HG03378 (cell line): Measurements from ENCODE around the gene FABP7.
"Not testable (repeated sequence)": the region's sequence is repeated elsewhere in the genome, so short reads cannot be mapped to it uniquely, and the experiment has no call there.

ENCODE experiments used
- ATAC-seq: cut with Tn5 transposase; IDR thresholded peaks from one replicate; pipeline ENCODE4 v1.9.1; 2021; ENCODE audit warnings: mild to moderate bottlenecking, moderate library complexity; ENCODE audit not compliant: unreplicated experiment

Gene FABP7

DNA sequence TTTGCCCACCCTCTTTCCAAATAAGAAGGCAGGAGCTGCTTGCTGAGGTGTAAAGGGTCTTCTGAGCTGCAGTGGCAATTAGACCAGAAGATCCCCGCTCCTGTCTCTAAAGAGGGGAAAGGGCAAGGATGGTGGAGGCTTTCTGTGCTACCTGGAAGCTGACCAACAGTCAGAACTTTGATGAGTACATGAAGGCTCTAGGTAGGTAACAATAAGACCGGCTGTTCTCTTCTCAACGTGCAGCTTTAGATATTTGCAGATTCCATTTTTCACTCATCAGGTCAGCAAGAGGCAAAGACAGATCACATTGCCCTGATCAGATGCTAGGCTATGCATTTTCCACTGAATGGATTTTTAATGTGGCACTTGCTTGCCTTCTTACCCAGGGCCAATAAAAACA is at the start of gene FABP7:
TSS of gene FABP7 (plus strand) at position 50 of the 400 bp plus-strand sequence. CDS start at position 129, 79 bp downstream.
- no peak for ATAC-seq

DNA sequence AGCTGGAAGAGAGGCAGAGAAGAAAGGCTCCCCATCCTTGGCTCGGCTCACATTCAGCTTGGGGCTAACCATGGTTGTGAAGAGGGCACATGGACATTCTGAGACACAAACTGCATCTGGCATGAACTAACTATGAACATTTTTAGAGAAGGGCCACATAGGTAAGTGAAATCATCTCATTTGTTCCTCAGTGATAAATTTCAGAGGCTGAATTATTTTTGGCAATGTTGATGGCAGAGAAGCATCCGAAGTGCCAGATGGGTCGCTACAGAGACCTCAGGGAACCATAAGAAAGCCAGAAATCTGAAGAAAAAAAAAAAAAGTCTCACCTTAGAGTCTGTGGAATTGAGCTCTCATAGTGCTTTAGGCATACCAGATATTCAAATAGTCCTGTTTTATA is 49.2 kb upstream of the FABP7 start:
- ATAC-seq: no peak

DNA sequence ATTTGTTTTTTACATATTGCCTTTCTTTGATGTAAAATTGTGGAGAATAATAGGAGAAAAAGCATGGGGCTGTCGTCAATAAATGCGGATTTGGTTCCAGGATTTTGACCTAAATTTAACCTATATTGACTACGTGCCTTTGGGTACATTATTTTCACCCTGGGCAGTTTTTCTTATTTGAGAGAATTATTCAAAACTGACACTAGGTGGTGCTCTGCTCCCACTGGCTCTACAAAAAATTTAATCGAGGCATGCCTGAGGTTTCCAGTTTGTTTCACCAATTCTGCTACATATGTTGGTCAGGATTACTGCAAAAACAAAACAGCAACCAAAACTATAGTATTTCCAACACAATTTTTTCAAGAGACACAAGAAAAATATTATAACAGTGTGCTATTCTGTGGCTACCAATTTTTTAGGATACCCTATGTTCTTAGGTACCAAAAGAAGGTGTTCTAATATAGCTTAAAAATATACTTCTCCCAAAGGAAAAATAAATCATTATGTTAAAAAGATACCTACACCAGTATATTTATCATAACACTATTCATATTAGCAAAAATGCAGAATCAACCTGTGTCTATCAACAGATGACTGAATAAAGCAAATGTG is 48.6 kb upstream of the FABP7 start:
- peak; percentile 48 for ATAC-seq

DNA sequence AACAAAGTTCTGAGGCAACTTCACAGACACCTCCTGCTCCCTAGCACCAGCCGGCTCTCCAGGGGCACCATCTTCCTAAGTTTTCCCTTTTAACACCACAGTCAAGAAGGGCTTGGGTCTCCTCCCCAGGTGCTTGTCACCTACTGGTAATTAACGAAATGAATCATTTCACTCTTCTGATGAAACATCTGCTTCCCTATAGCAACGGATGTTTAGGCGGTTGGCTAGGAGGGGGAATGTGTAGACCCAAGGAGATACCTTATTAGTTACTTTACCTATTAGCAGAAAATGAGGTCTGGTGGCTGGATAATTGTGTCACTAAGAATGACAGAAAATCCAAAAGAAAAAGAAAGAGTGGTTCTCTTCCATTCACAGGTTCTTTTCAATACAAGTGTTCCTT is 46.3 kb upstream of the FABP7 start:
- no peak for ATAC-seq

DNA sequence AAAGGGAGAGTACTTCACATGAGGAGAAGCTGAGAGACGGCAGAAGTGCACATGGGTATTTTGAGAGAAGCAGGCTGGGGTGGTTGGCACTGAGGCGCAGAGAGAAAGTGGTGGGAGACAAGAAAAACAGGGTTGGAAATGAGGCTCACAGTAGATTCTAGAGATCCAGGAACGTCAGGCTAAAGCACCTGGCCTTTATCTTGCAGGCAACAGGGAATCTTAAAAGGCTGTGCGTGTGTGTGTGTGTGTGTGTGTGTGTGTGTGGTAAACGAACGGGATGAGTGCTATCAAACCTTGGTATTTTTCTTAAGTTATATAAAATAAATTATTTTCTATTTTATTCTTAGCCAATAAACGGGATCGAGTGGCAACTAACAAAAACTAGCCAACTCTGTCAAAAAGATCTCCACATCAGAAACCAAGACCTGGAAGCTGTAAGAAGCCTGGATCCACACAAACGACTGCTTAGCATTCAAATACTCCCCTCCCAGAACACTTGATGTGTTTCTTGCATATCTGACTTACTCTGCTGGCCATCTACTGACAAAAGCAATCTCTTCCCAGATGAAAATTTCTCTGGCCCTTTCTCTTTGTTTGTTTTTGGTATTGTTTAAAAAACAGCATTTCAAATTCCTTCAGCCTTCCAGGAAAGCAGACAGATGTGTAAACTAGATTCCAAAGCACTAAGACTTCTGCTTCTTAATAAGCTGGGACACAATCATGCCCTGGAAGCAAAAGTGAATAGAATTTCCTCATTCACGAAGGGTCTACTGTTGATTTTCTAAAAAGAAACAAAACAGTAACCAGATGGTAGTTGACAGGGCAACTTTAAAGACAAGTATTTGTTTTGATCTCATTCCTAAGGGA is 44.8 kb upstream of the FABP7 start:
- ATAC-seq: no peak

DNA sequence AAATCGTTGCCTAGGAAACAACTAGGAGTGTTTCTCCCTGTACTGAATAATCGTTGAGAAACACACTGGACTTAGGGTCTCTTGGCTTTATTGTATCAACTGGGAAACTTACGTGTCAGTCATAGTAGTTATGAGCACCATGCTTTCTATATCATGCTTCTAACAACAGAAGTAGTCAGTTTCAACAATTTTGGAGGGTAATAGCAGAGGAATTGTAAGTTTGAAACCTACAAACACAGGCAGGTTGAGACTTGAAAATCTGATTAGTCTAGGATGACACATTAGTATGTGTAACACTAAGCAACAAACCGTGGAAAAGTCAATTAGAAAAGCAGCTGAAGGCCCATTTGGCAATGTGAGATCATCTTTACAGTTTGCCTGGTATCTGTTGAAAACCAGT is 43.9 kb upstream of the FABP7 start:
- ATAC-seq: no peak

DNA sequence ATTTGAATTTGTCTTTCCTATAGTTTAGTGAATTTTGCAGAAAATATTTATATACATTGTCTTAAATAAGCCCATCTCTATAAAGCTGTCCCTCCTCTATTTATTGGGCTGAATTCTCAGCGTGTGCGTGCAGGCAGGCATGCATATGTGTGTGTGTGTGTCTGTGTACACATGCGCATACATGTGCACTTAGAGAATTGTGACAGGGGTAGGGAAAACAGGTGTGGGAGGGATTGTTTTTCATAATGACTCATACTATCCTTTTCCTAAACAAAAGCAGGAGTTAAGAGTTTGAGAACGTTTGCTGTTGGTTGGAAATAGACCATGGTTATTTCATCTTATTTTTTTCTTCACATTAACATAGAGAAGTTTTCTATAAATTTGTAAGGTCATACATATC is 43.4 kb upstream of the FABP7 start:
- no peak for ATAC-seq

DNA sequence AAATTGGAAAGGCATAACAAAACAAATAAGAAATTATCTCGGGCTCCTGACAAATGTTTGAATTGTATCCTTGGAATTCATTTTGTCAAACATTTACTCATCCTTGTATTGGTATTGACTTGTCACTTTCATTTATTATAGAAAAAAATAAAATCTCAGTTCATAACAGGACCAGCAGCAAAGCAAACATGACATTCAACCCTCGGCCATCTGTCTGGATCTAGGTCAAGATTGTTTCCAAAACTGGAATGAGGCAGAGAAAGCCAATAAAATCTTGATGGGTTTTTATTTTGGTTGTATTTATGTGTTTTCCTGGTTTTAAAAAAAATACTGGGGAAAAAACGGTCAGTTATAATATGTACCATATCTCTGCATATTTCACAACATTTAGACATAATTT is 42.9 kb upstream of the FABP7 start:
- no peak for ATAC-seq

DNA sequence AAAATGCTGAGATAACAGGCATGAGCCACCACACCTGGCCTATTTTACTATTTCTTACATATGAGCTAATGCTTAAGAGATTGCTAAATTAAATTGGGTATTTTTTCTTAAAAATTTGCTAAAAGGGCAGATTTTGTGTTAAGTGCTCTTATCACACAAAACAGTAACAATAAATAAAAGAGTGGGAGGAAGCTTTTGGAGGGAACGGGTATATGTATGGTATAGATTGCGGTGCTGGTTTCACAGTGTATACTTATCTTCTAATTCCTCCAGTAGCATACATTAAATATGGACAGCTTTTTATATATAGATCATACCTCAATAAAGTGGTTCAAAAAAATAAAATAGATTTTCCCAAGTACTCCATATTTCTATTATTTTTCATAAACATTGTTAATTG is 39.4 kb upstream of the FABP7 start:
- ATAC-seq: no peak

DNA sequence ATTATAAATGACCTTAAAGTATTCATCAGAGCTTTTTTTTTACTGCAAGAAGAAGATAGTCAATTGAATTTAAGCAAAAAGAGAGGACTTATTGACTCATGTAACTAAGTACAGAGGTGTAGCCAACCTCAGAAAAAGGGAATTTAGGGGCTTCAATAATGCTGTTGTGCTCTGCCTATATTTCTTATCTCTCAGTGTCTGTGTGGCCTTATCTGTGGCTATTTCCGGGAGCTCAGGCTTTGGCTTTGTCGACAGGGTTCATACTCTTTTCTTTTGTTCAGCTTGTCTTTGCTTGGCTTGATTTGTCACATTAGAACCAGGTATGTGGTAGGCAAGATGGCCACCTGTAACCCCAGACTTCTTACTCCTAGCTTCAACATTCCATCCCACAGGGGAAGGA is 38.6 kb upstream of the FABP7 start:
- no peak for ATAC-seq

DNA sequence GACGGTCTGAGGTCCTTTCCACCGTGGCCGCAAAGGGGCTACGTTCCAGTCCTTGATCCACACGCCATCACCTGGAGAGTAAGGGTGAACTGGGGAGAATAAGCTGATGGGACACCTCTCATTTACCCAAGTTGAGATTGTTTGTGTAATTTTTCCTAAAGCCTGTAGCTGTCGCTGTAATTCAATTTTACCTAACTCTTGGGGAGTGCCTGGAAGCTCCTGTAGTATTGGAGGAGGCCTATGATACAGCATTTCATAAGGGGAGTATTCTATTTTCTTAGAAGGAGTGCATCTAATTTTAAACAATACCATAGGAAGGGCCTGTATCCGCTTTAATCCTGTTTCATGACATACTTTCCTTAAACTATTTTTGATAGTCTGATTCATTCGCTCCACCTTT is 35.3 kb upstream of the FABP7 start:
- ATAC-seq: not testable (repeated sequence)

DNA sequence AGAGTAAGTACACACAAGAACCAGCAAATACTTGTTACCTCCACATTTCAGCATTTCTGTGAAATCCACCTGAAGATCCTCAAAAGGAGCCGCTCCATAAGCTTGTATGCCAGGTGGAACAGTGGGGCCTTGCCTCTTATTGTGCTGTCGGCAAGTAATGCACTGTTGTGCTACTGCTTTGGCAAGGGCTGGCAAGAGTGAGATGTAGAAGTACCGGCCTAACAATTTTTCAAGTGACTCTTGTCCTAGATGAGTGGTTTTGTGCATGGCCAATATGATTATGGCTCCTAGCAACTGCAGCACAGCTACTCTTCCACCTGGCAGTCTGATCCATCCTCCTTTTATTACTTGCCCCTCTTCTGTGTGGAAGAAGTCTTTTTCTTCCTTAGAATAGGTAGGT is 34.7 kb upstream of the FABP7 start:
- not testable (repeated sequence) for ATAC-seq

DNA sequence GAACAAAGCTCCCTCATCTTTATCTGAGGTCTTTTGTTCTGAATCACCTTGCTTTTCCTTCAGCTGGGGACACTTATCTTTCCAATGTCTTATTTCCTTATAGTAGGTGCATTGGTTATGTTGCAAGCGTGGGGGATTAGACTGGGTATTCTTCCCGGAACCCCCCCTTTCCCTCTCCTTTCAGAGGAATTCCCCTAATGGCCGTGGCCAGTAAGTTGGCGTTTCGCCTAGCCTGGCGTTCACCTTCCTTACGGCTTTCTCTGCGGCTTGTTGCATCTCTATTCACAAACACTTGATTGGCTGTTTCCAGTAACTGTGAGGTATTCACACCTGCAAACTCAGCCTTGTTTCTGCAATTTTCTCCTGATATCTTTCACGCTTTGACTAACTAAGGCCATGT is 32.8 kb upstream of the FABP7 start:
- ATAC-seq: no peak

DNA sequence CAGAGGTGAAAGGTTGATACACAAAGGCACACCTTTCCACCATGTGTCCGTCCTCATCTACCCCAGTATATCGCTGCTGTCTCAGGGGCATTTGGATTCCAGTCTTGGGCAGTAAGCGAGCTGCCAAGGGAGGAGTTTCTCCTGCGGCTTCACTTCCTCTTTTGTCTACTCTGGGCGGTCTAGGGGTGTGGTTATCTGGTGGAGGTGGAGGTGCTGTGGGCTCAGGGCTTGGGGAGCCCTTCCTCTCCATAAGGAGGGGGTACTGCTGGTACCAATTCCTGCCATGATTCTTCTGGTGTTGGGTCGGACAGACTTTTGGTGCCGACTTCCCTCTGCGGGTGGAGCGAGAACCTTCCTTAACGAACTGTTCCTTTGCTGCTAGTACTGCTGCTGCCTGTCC is 31.9 kb upstream of the FABP7 start:
- no peak for ATAC-seq

DNA sequence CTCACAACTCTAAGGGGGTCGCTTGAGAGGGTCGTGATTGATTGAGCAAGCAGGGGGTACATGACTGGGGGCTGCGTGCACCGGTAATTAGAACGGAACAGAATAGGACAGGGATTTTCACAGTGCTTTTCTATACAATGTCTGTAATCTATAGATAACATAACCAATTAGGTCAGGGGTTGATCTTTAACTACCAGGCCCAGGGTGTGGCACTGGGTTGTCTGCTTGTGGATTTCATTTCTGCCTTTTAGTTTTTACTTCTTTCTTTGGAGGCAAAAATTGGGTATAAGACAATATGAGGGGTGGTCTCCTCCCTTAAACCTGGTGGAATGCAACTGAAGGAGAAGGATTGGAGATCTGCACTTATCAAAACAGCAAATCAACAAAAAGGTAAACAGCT is 30.6 kb upstream of the FABP7 start:
- ATAC-seq: not testable (repeated sequence)

DNA sequence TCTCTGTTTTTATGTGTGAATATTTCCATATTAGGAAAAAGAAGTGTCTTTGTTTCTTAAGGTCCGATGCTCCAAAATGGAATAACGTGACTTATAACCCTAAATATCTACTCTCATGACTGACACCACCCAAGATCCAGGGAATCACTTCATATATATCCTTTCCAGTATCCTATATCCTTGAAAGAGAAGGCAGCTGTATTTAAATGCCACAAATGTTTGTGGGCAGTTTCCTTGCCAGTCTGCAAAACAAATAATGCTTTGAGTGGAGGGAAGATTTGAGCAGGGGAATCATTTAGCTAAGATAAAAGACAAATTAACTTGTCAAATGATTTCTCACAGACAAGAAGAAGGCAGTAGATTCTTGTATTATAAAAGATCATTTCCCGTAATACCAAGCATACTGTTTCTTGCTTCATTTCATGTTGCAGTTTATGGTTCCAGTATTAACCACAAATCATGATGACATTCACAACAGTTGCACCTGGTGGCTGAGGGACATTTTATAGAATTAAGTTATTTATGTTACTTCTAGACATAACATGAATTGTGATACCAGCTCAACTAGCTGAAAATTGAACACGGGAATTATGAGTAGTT is 30.0 kb upstream of the FABP7 start:
- no peak for ATAC-seq

DNA sequence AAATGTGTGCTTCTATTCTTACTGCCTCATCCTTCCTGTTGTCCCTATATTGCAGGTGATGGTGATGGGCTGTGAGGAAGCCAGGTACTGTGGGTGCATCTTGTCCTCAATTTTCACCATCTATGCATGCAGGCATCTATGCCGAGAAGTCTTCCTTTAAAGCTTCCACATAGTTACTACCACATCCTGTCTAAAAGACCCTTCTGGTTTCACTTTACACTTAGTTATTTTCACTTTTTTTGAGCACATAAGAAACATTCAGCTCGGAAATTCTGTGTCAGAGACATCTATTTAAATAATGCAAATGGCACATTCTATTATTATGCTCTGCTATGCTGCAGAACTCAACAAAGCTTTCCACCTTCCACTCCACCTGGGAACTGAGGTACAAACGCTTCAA is 28.2 kb upstream of the FABP7 start:
- ATAC-seq: peak; percentile 91

DNA sequence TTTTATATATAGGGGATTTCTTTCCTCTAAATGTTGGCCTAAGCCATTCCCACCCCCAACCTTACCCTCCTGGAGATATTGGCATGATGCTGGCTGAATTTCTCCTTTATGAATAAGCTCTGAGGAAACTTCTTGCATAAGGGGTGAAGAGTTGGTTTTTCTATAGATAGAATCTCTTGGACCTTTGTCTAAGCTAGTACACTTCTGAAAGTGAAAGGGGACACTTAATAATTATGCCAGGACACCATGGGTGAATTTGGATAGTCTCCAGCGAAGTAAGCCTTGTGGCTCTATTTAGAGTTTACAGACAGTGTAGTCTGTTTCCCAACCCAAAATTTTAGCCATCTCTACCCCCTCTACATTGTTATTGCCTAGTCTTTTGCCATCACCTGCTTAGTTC is 27.1 kb upstream of the FABP7 start:
- ATAC-seq: peak; percentile 39

DNA sequence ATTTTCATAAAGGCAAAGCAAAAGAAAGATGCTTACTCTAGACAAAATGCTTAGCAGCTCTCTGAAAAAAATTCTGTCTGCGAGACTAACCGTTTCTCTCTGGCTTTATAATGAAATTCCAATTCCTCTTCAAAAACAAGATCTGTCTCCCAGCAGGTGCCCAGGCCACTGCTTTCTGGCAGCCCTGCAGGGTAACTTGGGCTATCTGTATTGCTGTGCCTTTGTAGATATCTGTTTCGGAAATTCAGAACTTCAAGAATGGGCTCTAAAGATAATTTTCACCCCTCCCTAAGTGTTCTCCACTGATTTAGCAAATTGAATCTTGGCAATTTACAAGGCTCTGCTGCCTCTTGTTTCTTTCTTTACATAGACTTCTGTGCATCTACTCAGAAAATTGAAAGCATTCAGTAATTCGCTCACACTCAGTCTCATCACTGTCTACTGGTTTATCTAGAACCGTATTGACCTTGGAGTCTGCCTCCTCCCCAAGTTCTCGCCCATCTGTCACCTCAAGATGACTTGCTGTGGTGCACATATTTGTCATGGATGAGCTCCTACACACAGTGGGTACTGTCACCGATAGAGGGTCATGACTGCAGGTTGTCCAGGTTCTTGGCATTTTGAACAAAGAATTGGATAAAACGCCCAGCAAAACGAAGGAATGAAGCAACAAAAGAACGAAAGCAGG is 26.4 kb upstream of the FABP7 start:
- no peak for ATAC-seq

DNA sequence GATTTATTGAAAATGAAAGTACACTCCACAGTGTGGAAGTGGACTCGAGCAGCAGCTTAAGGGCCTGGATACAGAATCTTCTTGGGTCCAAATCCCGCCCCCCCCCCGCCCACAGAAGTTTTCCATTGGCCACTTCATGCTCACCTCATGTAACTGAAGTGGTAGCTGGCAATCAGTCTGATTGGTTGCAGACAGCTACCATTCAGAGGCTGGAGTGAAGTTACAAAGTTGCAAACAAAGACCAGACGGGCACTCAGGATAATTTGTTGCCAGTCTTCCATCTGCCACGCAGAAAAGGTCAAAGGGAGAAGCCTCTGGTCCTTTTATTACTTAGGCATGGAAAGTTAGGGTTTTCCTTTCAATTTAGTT is 25.8 kb upstream of the FABP7 start:
- ATAC-seq: no peak

DNA sequence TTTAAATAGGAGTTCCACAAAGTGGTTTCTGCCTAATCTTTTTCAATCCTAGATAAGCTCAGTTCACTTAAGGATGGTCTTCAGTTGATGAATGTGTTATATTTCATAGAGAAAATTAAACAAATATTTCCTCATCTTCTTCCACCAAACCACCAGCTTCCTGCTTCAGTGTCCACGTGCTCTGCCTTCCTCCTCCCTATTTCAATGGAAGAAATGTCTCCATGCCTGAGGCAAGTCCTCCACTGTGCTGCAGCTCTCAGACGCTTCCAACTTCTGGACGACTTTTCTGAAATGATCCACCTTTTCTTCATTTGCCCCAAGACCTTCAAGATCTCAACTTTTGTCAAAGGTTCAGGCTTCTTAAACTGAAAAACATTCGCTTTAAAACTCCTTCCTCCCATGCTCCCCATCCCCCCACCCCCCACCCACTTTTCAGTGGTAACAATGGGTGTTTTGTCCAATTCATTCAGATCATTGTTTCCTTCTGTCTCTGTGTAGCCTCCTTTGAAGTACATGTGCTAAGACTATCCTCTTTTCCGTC is 25.3 kb upstream of the FABP7 start:
- ATAC-seq: no peak
